Natural killer cell (primary cell): ENCODE results near the gene BICRA. TPM values are rescaled to one million over a fixed set of nuclear protein-coding genes. Genes with fewer than 3 reads are reported as not detected.

Experiments
- ATAC-seq, 3 donors: fragments of 150-1000 bp in 2 of 3; fragments of 200-7000 bp in 1 of 3; cut with Tn5 transposase; 1 replicate in 1 of 3; 2 replicates in 2 of 3; pipeline ENCODE4 v1.10.0; 2021; ENCODE audit warnings: mild to moderate bottlenecking in 2 of 3, moderate library complexity in 2 of 3
- DNase-seq, 2 donors: peaks; one replicate each; pipeline versions ENCODE4 v3.0.0 to v3.0.0-alpha.2; 2013 to 2021; ENCODE audit warnings: mixed read lengths in 1 of 2
- H3K27ac ChIP-seq: one replicate; pipeline ENCODE4 v1.5.1; 2013; ENCODE audit warnings: mild to moderate bottlenecking, low read length
- H3K27me3 ChIP-seq: one replicate; pipeline ENCODE4 v1.6.1; 2013; ENCODE audit warnings: low read length; ENCODE audit not compliant: control insufficient read depth, insufficient read depth
- H3K36me3 ChIP-seq: one replicate; pipeline ENCODE4 v1.6.1; 2013; ENCODE audit warnings: low read length; ENCODE audit not compliant: control insufficient read depth, insufficient read depth
- H3K4me1 ChIP-seq: one replicate; pipeline ENCODE4 v1.6.1; 2013; ENCODE audit warnings: low read length; ENCODE audit not compliant: control insufficient read depth, insufficient read depth
- H3K4me3 ChIP-seq: one replicate; pipeline ENCODE4 v1.5.1; 2013; ENCODE audit warnings: low read length
- H3K9me3 ChIP-seq: one replicate; pipeline ENCODE4 v1.6.1; 2013; ENCODE audit warnings: low read length; ENCODE audit not compliant: control insufficient read depth, insufficient read depth
- H3K27ac Mint-ChIP-seq, 2 donors: one replicate each; pipeline ENCODE4 v1.8.0; 2022; ENCODE audit warnings: mild to moderate bottlenecking in 2 of 2, mixed read lengths in 2 of 2, moderate library complexity in 1 of 2
- H3K27me3 Mint-ChIP-seq, 2 donors: one replicate each; pipeline ENCODE4 v1.8.0; 2022; ENCODE audit warnings: low read depth in 2 of 2, mixed read lengths in 2 of 2
- H3K36me3 Mint-ChIP-seq: one replicate; pipeline ENCODE4 v1.8.0; 2022; ENCODE audit warnings: mixed read lengths
- H3K4me1 Mint-ChIP-seq, 2 donors: one replicate each; pipeline ENCODE4 v1.8.0; 2022; ENCODE audit warnings: mixed read lengths in 2 of 2
- H3K4me3 Mint-ChIP-seq: one replicate; pipeline ENCODE4 v1.8.0; 2022; ENCODE audit warnings: mild to moderate bottlenecking, moderate library complexity, mixed read lengths
- H3K9me3 Mint-ChIP-seq, 2 donors: one replicate each; pipeline ENCODE4 v1.8.0; 2022; ENCODE audit warnings: mixed read lengths in 2 of 2
- CTCF ChIP-seq: fragments of 200-600 bp; IDR thresholded peaks from one replicate; pipeline ENCODE4 v1.8.0; 2022; ENCODE audit warnings: antibody characterized with exemption
- WGBS: methylation state at CpG from one replicate; pipeline ENCODE4 v1.1.7; 2013; ENCODE audit warnings: missing lambda C conversion rate; ENCODE audit not compliant: insufficient coverage; 5-methylcytosine and 5-hydroxymethylcytosine counted together
- intact Hi-C: fragments of 100-400 bp; cut with micrococcal nuclease; formaldehyde crosslinking; loops from one replicate; pipeline ENCODE4 v1.14.2; 2022
- total RNA-seq, 4 donors: library from RNA; stranded (reverse); fragments of 120-200 nt in 1 of 4; gene quantifications; one replicate each; pipeline versions ENCODE4 v1.2.3 to v1.2.4, GENCODE V29; 2013 to 2022

BICRA gene
- total RNA-seq, 3 donors from 2014 or later (not counting 1 experiment from before 2014, with no cell fraction given), result 31.9 to 37.4 (median 34.1) TPM

GRCh38 chr19:47680858-47681332 lies 72.0 kb downstream of the BICRA start:
- no peaks in the 10 kb centered on the region for H3K4me1 ChIP-seq
- no peak for TF ChIP-seq CTCF
- Mint-ChIP-seq H3K27me3 (no peaks in the 10 kb centered on the region), H3K4me3 (no peak overlapping the region), H3K27ac (peak overlapping the region in 1 of 2 donors; percentile 41), H3K36me3 (no peaks in the 10 kb centered on the region), H3K4me1 (peaks cover 0 to 5% of the 10 kb centered on the region in 2 donors), H3K9me3 (no peaks in the 10 kb centered on the region)
- no peak overlapping the region for H3K27ac ChIP-seq
- ATAC-seq, result no peak
- peaks cover 9% of the 10 kb centered on the region for H3K36me3 ChIP-seq
- no peak overlapping the region for H3K4me3 ChIP-seq
- intact Hi-C loops, result no loop called here
- no peaks in the 10 kb centered on the region for H3K27me3 ChIP-seq
- DNase-seq, result no peak
- H3K9me3 ChIP-seq, result no peaks in the 10 kb centered on the region
- WGBS, result 97% methylated on average over 30 of the region's 34 CpGs

- Histone ChIP-seq H3K27me3 (no peaks in the 10 kb centered on the region), H3K9me3 (no peaks in the 10 kb centered on the region), H3K4me1 (no peaks in the 10 kb centered on the region), H3K27ac (no peak overlapping the region), H3K36me3 (peaks cover 9% of the 10 kb centered on the region), H3K4me3 (no peak overlapping the region)
- no peaks in the 10 kb centered on the region for H3K36me3 Mint-ChIP-seq
- WGBS, result 97% methylated on average over 6 of the region's 6 CpGs
- intact Hi-C loops, result no loop called here
- H3K27me3 Mint-ChIP-seq, result no peaks in the 10 kb centered on the region
- no peaks in the 10 kb centered on the region for H3K9me3 Mint-ChIP-seq
- DNase-seq (no peak), ATAC-seq (no peak)
- H3K27ac Mint-ChIP-seq, result peak overlapping the region in 1 of 2 donors; percentile 41
- no peak overlapping the region for H3K4me3 Mint-ChIP-seq
- TF ChIP-seq CTCF, result no peak
- H3K4me1 Mint-ChIP-seq, result peaks cover 0 to 6% of the 10 kb centered on the region in 2 donors
Observed at GRCh38 chr19:47681388-47681787, 72.5 kb downstream of the BICRA start.

- no peak for TF ChIP-seq CTCF
- intact Hi-C loops, result no loop called here
- H3K27ac ChIP-seq, result no peak overlapping the region
- H3K4me3 Mint-ChIP-seq, result no peak overlapping the region
- ATAC-seq, result no peak
- peaks cover 0 to 9% of the 10 kb centered on the region in 2 donors for H3K4me1 Mint-ChIP-seq
- DNase-seq, result no peak
- no peak overlapping the region for H3K27ac Mint-ChIP-seq
- no peak overlapping the region for H3K4me3 ChIP-seq
- 97% methylated on average over 22 of the region's 23 CpGs for WGBS
- no peaks in the 10 kb centered on the region for H3K27me3 Mint-ChIP-seq
- H3K9me3 Mint-ChIP-seq, result no peaks in the 10 kb centered on the region
- H3K36me3 ChIP-seq, result peaks cover 9% of the 10 kb centered on the region
- H3K36me3 Mint-ChIP-seq, result no peaks in the 10 kb centered on the region
- H3K9me3 ChIP-seq, result no peaks in the 10 kb centered on the region
- H3K27me3 ChIP-seq, result no peaks in the 10 kb centered on the region
- H3K4me1 ChIP-seq, result no peaks in the 10 kb centered on the region
Observed at GRCh38 chr19:47681936-47682335, 73.0 kb downstream of the BICRA start.

GRCh38 chr19:47682939-47683338 lies 74.0 kb downstream of the BICRA start:
- intact Hi-C loops, result no loop called here
- Histone ChIP-seq H3K27me3 (no peaks in the 10 kb centered on the region), H3K9me3 (no peaks in the 10 kb centered on the region), H3K27ac (no peak overlapping the region), H3K36me3 (peaks cover 6% of the 10 kb centered on the region), H3K4me3 (no peak overlapping the region), H3K4me1 (peaks cover 4% of the 10 kb centered on the region)
- Mint-ChIP-seq H3K4me1 (peaks cover 0 to 11% of the 10 kb centered on the region in 2 donors), H3K4me3 (no peak overlapping the region), H3K9me3 (no peaks in the 10 kb centered on the region), H3K27me3 (no peaks in the 10 kb centered on the region), H3K27ac (no peak overlapping the region), H3K36me3 (no peaks in the 10 kb centered on the region)
- DNase-seq, result no peak
- ATAC-seq, result no peak
- WGBS, result 97% methylated on average over 6 of the region's 6 CpGs
- no peak for TF ChIP-seq CTCF
